Right atrium auricular region (tissue), 2 donors: ENCODE results near the gene PPP4R3C. TPM values are rescaled to one million over a fixed set of nuclear protein-coding genes. Genes with fewer than 3 reads are reported as not detected.
"Not testable (repeated sequence)": the region's sequence is repeated elsewhere in the genome, so short reads cannot be mapped to it uniquely, and the experiment has no call there.

Source experiments
- DNase-seq: peaks from one replicate; pipeline ENCODE4 v3.0.0-alpha.2; 2019; ENCODE audit warnings: low spot score
- H3K27ac ChIP-seq, 2 donors: fragments of 200-600 bp; sonication (generic); 1 replicate in 1 of 2; 2 replicates in 1 of 2; pipeline ENCODE4 v1.5.1; 2016 to 2019
- H3K27me3 ChIP-seq, 2 donors: fragments of 200-600 bp; sonication (generic); one replicate each; pipeline versions ENCODE4 v1.5.1 to v1.6.0; 2017 to 2019
- H3K36me3 ChIP-seq: fragments of 200-600 bp; sonication (generic); one replicate; pipeline ENCODE4 v1.5.1; 2016
- H3K4me1 ChIP-seq, 2 donors: fragments of 200-600 bp; sonication (generic); one replicate each; pipeline versions ENCODE4 v1.5.1 to v1.6.0; 2017 to 2019
- H3K4me3 ChIP-seq, 2 donors: fragments of 200-600 bp; sonication (generic); 1 replicate in 1 of 2; 2 replicates in 1 of 2; pipeline ENCODE4 v1.5.1; 2017 to 2019; ENCODE audit warnings: mild to moderate bottlenecking in 1 of 2, moderate library complexity in 1 of 2
- H3K9me3 ChIP-seq, 2 donors: fragments of 200-600 bp; sonication (generic); one replicate each; pipeline ENCODE4 v1.5.1; 2019
- total RNA-seq, 2 donors: library from RNA; depleted of rRNA; stranded (reverse); fragments of >200 nt; gene quantifications; one replicate each; pipeline ENCODE4 v1.1.0, GENCODE V29; 2016
- TF ChIP-seq, protein P1 (sequence below), 2 donors: fragments of 200-600 bp; sonication (generic); IDR thresholded peaks; one replicate each; pipeline ENCODE4 v1.5.1; 2019; ENCODE audit warnings: antibody characterized with exemption in 2 of 2

PPP4R3C gene
- total RNA-seq: not detected

GRCh38 chrX:27463187-27463586 is at the start of gene PPP4R3C:
PPP4R3C (minus strand) TSS chrX:27463341; CDS start chrX:27463296, 45 bp downstream.
- no peak within 1 kb of the TSS for H3K4me3 ChIP-seq
- H3K4me1 ChIP-seq: no peaks in the 10 kb centered on the region
- H3K36me3 ChIP-seq: no peaks in the 10 kb centered on the region
- H3K27ac ChIP-seq: no peak within 1 kb of the TSS
- DNase-seq: no peak
- H3K27me3 ChIP-seq: no peaks in the 10 kb centered on the region
- TF ChIP-seq, protein P1, sequence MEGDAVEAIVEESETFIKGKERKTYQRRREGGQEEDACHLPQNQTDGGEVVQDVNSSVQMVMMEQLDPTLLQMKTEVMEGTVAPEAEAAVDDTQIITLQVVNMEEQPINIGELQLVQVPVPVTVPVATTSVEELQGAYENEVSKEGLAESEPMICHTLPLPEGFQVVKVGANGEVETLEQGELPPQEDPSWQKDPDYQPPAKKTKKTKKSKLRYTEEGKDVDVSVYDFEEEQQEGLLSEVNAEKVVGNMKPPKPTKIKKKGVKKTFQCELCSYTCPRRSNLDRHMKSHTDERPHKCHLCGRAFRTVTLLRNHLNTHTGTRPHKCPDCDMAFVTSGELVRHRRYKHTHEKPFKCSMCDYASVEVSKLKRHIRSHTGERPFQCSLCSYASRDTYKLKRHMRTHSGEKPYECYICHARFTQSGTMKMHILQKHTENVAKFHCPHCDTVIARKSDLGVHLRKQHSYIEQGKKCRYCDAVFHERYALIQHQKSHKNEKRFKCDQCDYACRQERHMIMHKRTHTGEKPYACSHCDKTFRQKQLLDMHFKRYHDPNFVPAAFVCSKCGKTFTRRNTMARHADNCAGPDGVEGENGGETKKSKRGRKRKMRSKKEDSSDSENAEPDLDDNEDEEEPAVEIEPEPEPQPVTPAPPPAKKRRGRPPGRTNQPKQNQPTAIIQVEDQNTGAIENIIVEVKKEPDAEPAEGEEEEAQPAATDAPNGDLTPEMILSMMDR (IDR thresholded peaks at IDR 0.05): no peak
- H3K9me3 ChIP-seq: no peaks in the 10 kb centered on the region

DNA sequence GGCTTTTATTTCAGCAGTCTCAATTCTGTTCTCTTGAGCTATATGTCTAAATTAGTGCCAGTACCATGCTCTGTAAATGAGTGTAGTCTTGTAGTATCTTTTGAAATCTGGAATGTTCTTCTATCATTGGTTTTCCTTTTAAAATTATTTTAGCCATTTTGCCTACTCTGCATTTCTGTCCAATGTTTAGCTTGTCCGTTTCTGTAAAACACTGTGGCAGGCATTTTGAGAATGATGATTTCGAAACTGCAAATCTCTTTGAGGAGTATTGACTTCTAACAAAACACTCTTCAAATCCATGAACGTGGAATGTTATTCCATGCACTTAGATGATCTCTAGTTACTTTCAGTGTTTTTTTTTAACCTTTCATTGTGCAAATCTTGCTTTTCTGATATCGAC is 28.3 kb upstream of the PPP4R3C start:
- Histone ChIP-seq H3K36me3 (no peaks in the 10 kb centered on the region), H3K27me3 (no peaks in the 10 kb centered on the region), H3K27ac (no peak overlapping the region), H3K9me3 (no peaks in the 10 kb centered on the region), H3K4me1 (no peaks in the 10 kb centered on the region), H3K4me3 (no peak overlapping the region)
- TF ChIP-seq, protein P1 (IDR thresholded peaks at IDR 0.05): no peak
- DNase-seq: no peak

DNA sequence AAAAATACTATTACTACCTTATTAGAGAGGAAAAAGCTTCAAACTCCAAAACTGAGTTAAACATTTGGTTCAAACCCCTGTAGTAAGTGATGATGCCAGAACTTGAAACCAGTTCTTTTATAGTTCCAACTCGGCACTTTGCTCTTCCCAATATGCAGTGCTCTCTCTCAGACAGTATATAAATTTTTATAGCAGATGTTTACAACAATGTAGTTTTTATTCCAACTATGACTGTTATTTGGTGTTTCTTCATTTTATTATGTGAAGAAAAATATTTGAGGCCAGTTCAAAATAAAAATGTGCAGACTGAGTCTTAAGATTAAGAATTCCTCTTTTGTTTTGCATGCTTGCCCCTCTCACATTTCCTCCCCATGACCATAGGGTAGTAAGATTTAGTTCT is 2.9 kb upstream of the PPP4R3C start:
- no peak for DNase-seq
- H3K9me3 ChIP-seq: no peaks in the 10 kb centered on the region
- H3K36me3 ChIP-seq: no peaks in the 10 kb centered on the region
- no peak overlapping the region for H3K27ac ChIP-seq
- no peaks in the 10 kb centered on the region for H3K27me3 ChIP-seq
- H3K4me1 ChIP-seq: no peaks in the 10 kb centered on the region
- TF ChIP-seq, protein P1 (IDR thresholded peaks at IDR 0.05): no peak
- no peak overlapping the region for H3K4me3 ChIP-seq

GRCh38 chrX:27465036-27465435 is 1.9 kb upstream of the PPP4R3C start:
- H3K4me1 ChIP-seq: no peaks in the 10 kb centered on the region
- H3K27me3 ChIP-seq: no peaks in the 10 kb centered on the region
- H3K36me3 ChIP-seq: no peaks in the 10 kb centered on the region
- DNase-seq: no peak
- no peaks in the 10 kb centered on the region for H3K9me3 ChIP-seq
- TF ChIP-seq, protein P1 (IDR thresholded peaks at IDR 0.05): no peak
- no peak overlapping the region for H3K27ac ChIP-seq
- no peak overlapping the region for H3K4me3 ChIP-seq

DNA sequence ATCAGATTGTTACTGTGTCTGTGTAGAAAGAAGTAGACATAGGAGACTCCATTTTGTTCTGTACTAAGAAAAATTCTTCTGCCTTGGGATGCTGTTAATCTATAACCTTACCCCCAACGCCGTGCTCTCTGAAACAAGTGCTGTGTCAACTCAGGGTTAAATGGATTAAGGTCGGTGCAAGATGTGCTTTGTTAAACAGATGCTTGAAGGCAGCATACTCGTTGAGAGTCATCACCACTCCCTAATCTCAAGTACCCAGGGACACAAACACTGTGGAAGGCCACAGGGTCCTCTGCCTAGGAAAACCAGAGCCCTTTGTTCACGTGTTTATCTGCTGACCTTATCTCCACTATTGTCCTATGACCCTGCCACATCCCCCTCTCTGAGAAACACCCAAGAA is 4.0 kb downstream of the PPP4R3C start:
- H3K9me3 ChIP-seq, DNase-seq, H3K4me3 ChIP-seq, H3K36me3 ChIP-seq, H3K4me1 ChIP-seq, H3K27ac ChIP-seq, H3K27me3 ChIP-seq: not testable (repeated sequence)

DNA sequence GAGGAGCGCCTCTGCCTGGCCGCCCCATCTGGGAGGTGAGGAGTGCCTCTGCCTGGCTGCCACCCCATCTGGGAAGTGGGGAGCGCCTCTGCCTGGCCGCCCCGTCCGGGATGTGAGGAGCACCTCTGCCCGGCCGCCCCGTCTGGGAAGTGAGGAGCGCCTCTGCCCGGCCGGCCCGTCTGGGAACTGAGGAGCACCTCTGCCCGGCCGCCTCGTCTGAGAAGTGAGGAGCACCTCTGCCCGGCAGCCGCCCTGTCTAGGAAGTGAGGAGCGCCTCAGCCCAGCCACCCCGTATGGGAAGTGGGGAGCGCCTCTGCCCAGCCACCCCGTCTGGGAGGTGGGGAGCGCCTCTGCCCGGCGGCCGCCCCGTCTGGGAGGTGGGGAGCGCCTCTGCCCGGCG is 4.6 kb downstream of the PPP4R3C start:
- not testable (repeated sequence) for DNase-seq, H3K9me3 ChIP-seq, H3K4me1 ChIP-seq, H3K27ac ChIP-seq, H3K4me3 ChIP-seq, H3K36me3 ChIP-seq, H3K27me3 ChIP-seq

DNA sequence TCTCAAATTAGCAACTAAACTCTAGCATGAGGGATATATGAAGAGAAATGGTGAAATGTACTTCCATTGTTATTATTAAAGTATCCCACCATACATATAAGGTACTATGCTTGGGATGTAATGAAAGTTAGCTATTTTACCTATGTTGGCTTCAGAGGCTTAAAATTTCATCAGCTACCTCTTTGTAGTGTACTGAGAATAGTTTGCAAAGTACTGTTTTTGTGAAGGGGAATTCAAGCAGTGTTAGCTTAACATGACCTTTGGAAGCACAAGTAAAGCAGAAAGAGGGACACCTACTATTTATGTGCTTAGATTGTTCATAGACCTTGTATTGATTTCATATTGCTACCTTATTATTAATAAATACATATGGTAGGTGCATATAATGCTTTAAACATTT is 11.8 kb downstream of the PPP4R3C start:
- Histone ChIP-seq H3K4me3 (no peak overlapping the region), H3K4me1 (no peaks in the 10 kb centered on the region), H3K9me3 (no peaks in the 10 kb centered on the region), H3K27me3 (no peaks in the 10 kb centered on the region), H3K27ac (no peak overlapping the region), H3K36me3 (no peaks in the 10 kb centered on the region)
- TF ChIP-seq, protein P1 (IDR thresholded peaks at IDR 0.05): no peak
- DNase-seq: no peak
